ENCODE results near the gene PDZRN3. TPM values are rescaled to one million over a fixed set of nuclear protein-coding genes. Genes with fewer than 3 reads are reported as not detected.

PDZRN3 gene
- total and polyA plus RNA-seq, 12 donors: 17.7 to 143 (median 74.6) TPM

GRCh38 chr3:73479325-73479724, 145.4 kb downstream of the PDZRN3 start:
- Histone ChIP-seq H3K27ac (peak overlapping the region in 3 of 10 donors; percentile 13 to 62 (median 50)), H3K4me3 (no peak overlapping the region), H3K9me3 (peaks cover 0 to 12% (median 0%) of the 10 kb centered on the region in 11 donors), H3K36me3 (no peaks in the 10 kb centered on the region), H3K4me1 (peaks cover 0 to 42% (median 38%) of the 10 kb centered on the region in 9 donors), H3K27me3 (peaks cover 0 to under 1% (median 0%) of the 10 kb centered on the region in 7 donors)
- no peak for TF ChIP-seq CTCF (IDR thresholded peaks at IDR 0.05)
- ATAC-seq (no peak), DNase-seq (no peak)
- 83% methylated on average over 5 of the region's 5 CpGs for WGBS, 2 donors
- intact Hi-C loops (cut with DNase I): no loop called here

- DNase-seq (no peak), ATAC-seq (no peak)
- intact Hi-C loops (cut with DNase I): no loop called here
- Histone ChIP-seq H3K36me3 (no peaks in the 10 kb centered on the region), H3K9me3 (peaks cover 0 to 12% (median 0%) of the 10 kb centered on the region in 11 donors), H3K4me3 (no peak overlapping the region), H3K27me3 (no peaks in the 10 kb centered on the region), H3K27ac (no peak overlapping the region), H3K4me1 (peaks cover 0 to 38% (median 34%) of the 10 kb centered on the region in 9 donors)
- 83 to 86% methylated on average over 1 of the region's 1 CpG for WGBS, 2 donors
- TF ChIP-seq CTCF (IDR thresholded peaks at IDR 0.05): no peak
These were observed 145.9 kb downstream of the PDZRN3 start for GRCh38 chr3:73478858-73479257.

- DNase-seq (no peak), ATAC-seq (no peak)
- intact Hi-C loops (cut with DNase I): no loop called here
- Histone ChIP-seq H3K4me1 (peaks cover 0 to 50% (median 38%) of the 10 kb centered on the region in 9 donors), H3K9me3 (peaks cover 0 to 12% (median 0%) of the 10 kb centered on the region in 11 donors), H3K27ac (no peak overlapping the region), H3K36me3 (no peaks in the 10 kb centered on the region), H3K4me3 (no peak overlapping the region), H3K27me3 (no peaks in the 10 kb centered on the region)
- 68 to 79% methylated on average over 2 of the region's 2 CpGs for WGBS, 2 donors
- TF ChIP-seq CTCF (IDR thresholded peaks at IDR 0.05): no peak
These were observed 149.0 kb downstream of the PDZRN3 start for GRCh38 chr3:73475717-73476116.

GRCh38 chr3:73475175-73475574, 149.6 kb downstream of the PDZRN3 start:
- ATAC-seq: no peak
- no peak overlapping the region for H3K27ac ChIP-seq
- no peaks in the 10 kb centered on the region for H3K27me3 ChIP-seq
- no peak for DNase-seq
- no peak overlapping the region for H3K4me3 ChIP-seq
- no peaks in the 10 kb centered on the region for H3K36me3 ChIP-seq
- 89 to 91% methylated on average over 4 of the region's 4 CpGs for WGBS, 2 donors
- peaks cover 0 to 49% (median 33%) of the 10 kb centered on the region in 9 donors for H3K4me1 ChIP-seq
- TF ChIP-seq CTCF (IDR thresholded peaks at IDR 0.05): no peak
- intact Hi-C loops (cut with DNase I): no loop called here
- peaks cover 0 to 12% (median 0%) of the 10 kb centered on the region in 11 donors for H3K9me3 ChIP-seq
